ENCODE data around the gene ELF3. TPM values are rescaled to one million over a fixed set of nuclear protein-coding genes. Genes with fewer than 3 reads are reported as not detected.
"Not testable (repeated sequence)": the region's sequence is repeated elsewhere in the genome, so short reads cannot be mapped to it uniquely, and the experiment has no call there.

Gene ELF3
- polyA plus RNA-seq, 4 donors = 43.8 to 117 (median 67.8) TPM

DNA sequence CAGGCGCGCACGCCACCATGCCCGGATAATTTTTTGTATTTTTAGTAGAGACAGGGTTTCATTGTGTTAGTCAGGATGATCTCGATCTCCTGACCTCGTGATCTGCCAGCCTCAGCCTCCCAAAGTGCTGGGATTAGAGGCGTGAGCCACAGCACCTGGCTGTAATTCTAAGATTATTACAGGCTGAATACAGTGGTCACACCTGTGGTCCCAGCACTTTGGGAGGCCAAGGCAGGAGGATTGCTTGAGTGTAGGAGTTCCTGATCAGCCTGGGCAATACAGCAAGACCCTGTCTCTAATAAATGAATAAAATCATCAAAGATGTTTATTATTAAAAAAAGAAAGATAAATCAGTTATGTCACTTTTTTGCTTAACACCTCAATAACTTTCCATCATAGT lies 52.2 kb downstream of the ELF3 start:
- DNase-seq (ENCODE audit: low read depth in 4 of 4, low spot score in 2 of 4) = not testable (repeated sequence)

DNA sequence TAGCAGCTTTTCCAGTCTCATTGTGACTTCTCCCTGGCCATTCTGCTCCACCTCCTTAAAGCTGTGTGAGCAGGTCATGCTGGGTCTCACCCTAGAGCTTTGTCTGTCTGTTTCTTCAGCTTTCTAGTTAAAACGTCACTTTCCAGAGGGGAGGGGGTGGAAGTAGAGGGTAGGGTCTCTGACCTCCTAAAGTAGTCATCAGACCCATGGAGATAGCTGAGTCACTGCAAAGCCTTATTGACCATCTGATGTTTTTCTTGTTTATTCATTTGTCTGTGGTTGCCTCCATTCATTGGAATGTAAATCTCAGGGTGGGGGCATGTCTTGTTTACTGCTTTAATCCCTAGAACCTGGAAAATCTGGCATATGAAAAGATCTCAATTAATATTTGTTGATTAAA lies 52.7 kb downstream of the ELF3 start:
- DNase-seq (ENCODE audit: low read depth in 4 of 4, low spot score in 2 of 4) = no peak

DNA sequence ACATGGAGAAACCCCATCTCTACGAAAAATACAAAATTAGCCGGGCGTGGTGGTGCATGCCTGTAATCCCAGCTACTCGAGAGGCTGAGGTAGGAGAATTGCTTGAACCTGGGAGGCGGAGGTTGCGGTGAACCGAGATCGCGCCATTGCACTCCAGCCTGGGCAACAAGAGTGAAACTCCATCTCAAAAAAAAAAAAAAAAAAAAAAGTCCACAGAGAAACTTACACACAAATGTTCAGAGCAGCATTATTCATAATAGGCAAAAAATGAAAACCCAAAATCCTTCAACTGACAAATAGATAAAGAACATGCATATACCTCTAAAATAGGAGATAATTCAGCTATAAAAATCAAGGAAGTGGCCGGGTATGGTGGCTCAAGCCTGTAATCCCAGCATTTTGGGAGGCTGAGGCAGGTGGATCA lies 54.5 kb downstream of the ELF3 start:
- not testable (repeated sequence) for DNase-seq (ENCODE audit: low read depth in 4 of 4, low spot score in 2 of 4)

Other genes with a start within 250 kb of the ELF3 start
- 10 to 100 TPM; 74.0 to 96.9 (median 77.7) TPM for gene IPO9, start 181.4 kb upstream of the ELF3 start, polyA plus RNA-seq (ENCODE audit: insufficient read length in 4 of 4)
- gene SHISA4, start 121.7 kb upstream of the ELF3 start, polyA plus RNA-seq (ENCODE audit: insufficient read length in 4 of 4) = 10 to 100 TPM; 14.4 to 20.1 (median 17.9) TPM
- gene LMOD1, start 64.0 kb upstream of the ELF3 start, polyA plus RNA-seq (ENCODE audit: insufficient read length in 4 of 4) = 1 to 10 TPM; 4.5 to 6.0 (median 4.9) TPM
- 10 to 100 TPM; 52.8 to 69.9 (median 64.2) TPM for gene TIMM17A, start 55.1 kb upstream of the ELF3 start, polyA plus RNA-seq (ENCODE audit: insufficient read length in 4 of 4)
- gene RNPEP, start 27.9 kb upstream of the ELF3 start, polyA plus RNA-seq (ENCODE audit: insufficient read length in 4 of 4) = 10 to 100 TPM; 56.6 to 80.1 (median 61.0) TPM
- under 1 TPM; 0.03 to 0.10 (median 0.06) TPM for gene GPR37L1, start 112.3 kb downstream of the ELF3 start, polyA plus RNA-seq (ENCODE audit: insufficient read length in 4 of 4)
- gene ARL8A, start 134.2 kb downstream of the ELF3 start, polyA plus RNA-seq (ENCODE audit: insufficient read length in 4 of 4) = 10 to 100 TPM; 43.9 to 49.3 (median 44.9) TPM
- gene PTPN7, start 150.0 kb downstream of the ELF3 start, polyA plus RNA-seq (ENCODE audit: insufficient read length in 4 of 4) = 1 to 10 TPM in 3 of 4 donors, under 1 TPM in 1; 0.95 to 1.7 (median 1.4) TPM
- gene LGR6, start 183.2 kb downstream of the ELF3 start, polyA plus RNA-seq (ENCODE audit: insufficient read length in 4 of 4) = 1 to 10 TPM in 1 of 4 donors, under 1 TPM in 3; 0.71 to 1.4 (median 0.95) TPM